Activated CD4-positive, alpha-beta T cell treated with anti-CD3 and anti-CD28 coated beads, Interleukin-2, Interleukin-4, amounts not matched to agents 100 ng/mL and 50 ng/mL, durations not matched to agents 16 hours and 8 hours (primary cell): Measurements from ENCODE around the gene CD248.
A peak's percentile ranks its signal among the peaks of the same experiment; 100 is the strongest.
"Not testable (repeated sequence)": the region's sequence is repeated elsewhere in the genome, so short reads cannot be mapped to it uniquely, and the experiment has no call there.

Experiments used
- DNase-seq: peaks from one replicate; pipeline ENCODE4 v3.0.0-alpha.2; 2020; ENCODE audit warnings: low spot score

CD248 gene

GRCh38 chr11:66276619-66277018, 40.2 kb downstream of the CD248 start:
- not testable (repeated sequence) for DNase-seq

GRCh38 chr11:66275984-66276612, 40.7 kb downstream of the CD248 start:
- no peak for DNase-seq

DNA sequence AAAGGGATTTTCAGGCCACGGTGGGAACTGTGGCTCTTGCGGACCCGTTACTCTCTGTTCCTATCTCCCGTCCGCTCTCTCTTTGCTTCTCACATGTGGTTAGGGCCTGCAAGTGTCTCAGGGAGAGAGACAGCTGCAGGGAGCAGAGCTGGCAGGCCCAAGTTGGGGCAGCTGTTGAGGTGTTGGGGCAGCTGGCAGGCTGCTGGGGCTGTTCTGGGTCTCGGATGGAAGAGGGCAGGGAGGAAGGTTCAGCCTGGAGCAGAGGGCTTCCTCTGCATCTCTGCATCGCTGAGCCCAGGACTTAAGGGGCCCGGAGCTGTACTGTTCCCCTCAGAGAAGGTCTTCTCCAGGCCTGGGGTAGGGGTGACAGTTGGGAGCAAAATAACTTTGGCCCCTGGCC, 41.4 kb downstream of the CD248 start:
- DNase-seq = no peak

GRCh38 chr11:66274219-66274618, 42.6 kb downstream of the CD248 start:
- DNase-seq = no peak

GRCh38 chr11:66272596-66272995, 44.2 kb downstream of the CD248 start:
- DNase-seq = no peak

DNA sequence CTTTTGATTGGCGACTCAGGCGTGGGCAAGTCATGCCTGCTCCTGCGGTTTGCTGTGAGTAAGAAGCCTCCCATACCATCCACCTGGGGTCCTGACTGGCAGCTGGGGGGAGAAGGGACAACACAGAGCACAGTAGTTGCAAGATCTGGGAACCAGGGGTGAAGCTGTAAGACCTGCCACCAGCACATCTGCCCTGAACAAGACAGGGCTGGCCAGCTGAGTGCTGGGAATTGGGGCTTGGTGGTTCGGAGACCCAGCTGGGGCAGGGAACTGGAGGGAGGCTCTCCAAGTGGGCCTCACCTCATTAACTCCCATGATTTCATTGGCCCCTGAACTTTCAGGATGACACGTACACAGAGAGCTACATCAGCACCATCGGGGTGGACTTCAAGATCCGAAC, 45.0 kb downstream of the CD248 start:
- no peak for DNase-seq

DNA sequence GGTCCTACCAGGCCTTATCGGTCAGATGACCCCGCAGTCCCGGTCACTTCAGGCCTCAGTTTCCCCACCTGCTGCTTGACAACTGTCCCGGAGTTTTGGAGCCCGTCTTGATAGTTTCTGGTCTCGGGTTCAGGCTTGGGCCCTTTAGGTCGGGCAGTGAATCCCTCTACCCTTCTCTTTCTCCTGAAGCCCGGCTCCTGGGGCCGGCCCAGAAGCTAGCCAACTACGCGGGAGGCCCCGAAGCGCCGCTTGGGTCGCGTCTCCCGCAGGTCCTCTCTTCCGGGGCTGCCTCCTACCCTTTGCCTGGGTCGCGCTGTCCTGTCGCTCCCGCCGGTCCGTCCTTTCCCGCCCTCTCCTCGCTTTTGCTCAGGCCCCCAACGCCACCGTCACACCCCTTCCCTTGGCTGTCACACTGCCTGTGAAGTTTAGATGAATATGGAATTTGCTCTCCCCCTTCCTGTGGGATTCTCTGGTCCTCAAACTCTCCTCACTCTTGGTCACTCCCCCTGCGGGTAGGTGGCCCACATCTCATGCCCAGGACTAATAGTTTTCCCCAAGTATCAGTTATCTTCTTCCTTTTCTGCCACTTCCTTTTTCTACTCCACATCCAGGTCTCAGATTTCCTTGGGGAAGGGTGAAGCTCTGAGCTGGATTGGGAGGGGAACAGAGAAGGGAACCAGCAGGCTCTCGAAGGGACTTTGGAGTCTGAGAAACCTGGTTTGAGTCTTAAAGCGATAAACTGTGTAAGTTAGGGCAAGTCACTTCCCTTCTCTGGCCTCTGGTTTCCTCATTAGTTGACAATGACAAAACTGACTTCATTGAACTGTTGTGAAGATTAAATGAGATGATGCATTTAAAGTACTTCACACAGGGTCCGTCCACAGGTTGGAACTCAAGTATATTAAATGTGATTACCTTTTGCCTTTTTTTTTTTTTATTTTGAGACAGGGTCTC, 47.6 kb downstream of the CD248 start:
- peak; percentile 17 for DNase-seq

- peak; percentile 100 for DNase-seq
Observed at GRCh38 chr11:66268244-66268951, 48.4 kb downstream of the CD248 start, which contains the start of gene RAB1B. TSS of gene RAB1B (plus strand) at chr11:66268639. CDS start at chr11:66268680, 41 bp downstream.

DNA sequence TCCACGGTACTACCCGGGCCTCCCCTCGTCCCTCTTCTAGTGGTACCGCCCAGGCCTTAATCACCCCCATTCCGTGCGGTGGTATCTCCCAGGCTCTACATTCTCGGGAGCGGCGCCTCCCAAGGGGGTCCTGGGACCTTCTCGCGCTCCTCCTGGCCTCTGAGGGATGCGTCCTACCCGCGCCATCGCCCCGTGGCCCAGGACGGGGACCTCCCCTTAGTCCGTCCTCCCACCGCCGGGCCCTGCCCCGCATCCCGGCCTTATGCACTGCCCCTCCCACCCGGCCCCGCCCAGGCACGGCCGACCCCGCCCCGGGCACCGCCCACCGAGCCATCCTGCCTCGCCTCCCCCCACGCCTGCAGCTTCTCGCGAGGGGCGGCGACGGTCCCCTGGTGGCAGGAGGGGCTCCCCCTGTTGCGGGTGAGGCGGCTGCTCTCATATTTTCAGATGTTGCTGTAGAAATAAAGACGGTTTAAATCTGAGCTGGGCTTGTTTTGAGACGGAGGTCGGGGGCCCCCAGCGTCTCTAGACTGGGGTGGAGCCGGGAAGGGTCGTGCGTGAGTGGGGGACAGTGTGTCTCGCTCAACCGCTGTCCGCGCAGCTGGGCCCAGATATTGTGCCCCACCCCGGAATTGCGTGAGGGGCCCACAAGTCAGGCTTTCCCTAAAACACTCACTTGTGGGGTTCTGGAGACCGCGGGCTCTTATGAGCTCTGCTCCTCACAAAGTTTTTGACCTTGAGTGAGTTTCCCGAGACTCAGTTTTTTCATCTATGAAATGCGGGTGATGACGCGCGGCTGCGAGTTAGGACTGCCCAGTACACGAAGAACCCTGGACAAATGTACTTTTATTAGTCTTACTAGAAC, 49.2 kb downstream of the CD248 start:
- DNase-seq = peak; percentile 86

GRCh38 chr11:66267039-66267378, 49.8 kb downstream of the CD248 start:
- no peak for DNase-seq

GRCh38 chr11:66266378-66267038, 50.3 kb downstream of the CD248 start:
- no peak for DNase-seq

DNA sequence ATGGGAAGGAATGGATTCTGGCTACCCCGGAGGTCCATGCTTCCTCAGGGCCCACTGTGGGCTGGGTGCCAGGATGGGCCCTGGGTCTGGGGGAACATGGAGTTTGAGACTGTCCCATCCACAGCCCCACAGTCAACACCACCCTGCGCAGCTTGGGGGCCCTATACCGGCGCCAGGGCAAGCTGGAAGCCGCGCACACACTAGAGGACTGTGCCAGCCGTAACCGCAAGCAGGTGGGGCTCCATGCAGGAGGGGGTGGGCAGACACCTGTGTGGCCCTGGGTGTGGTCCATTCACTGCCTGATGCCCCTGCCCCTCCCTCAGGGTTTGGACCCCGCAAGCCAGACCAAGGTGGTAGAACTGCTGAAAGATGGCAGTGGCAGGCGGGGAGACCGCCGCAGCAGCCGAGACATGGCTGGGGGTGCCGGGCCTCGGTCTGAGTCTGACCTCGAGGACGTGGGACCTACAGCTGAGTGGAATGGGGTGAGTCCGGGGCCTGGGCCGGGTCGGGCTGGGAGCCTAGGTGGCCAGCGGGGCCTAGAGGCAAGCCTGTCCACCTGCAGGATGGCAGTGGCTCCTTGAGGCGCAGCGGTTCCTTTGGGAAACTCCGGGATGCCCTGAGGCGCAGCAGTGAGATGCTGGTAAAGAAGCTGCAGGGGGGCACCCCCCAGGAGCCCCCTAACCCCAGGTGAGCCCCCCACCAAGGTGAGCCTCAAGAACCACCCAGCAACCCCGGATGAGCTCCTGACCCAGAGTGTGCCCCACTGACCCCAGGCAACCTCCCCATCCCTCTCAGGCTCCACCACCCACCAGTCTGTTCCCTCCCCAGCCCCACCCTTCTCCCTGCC, 51.1 kb downstream of the CD248 start:
- no peak for DNase-seq

GRCh38 chr11:66264914-66265313, 51.9 kb downstream of the CD248 start:
- peak; percentile 32 for DNase-seq
